GM18508 (cell line): ENCODE measurements around the gene SNX19.

ENCODE experiments used
- ATAC-seq: cut with Tn5 transposase; IDR thresholded peaks from one replicate; pipeline ENCODE4 v1.9.1; 2021; ENCODE audit warnings: moderate number of reproducible peaks; ENCODE audit not compliant: insufficient read depth, unreplicated experiment

Gene SNX19

GRCh38 chr11:130825561-130825960 lies 90.7 kb downstream of the SNX19 start:
- no peak for ATAC-seq
